Keratinocyte (primary cell): Measurements from ENCODE around the gene TMEM52B. TPM values are rescaled to one million over a fixed set of nuclear protein-coding genes. Genes with fewer than 3 reads are reported as not detected.

ENCODE experiments used
- DNase-seq: peaks from one replicate; pipeline ENCODE4 v3.0.0-alpha.2; 2011; ENCODE audit warnings: low read depth, missing footprints, low spot score
- FAIRE-seq: peaks from 2 replicates; lab custom pipeline; 2011; peaks lifted over from hg19 to GRCh38; lab: Jason Lieb, UNC
- H2AFZ ChIP-seq: 2 replicates; pipeline ENCODE4 v1.6.0; 2012; ENCODE audit warnings: low read length, control low read depth, inconsistent platforms; ENCODE audit not compliant: control insufficient read depth
- H3K27ac ChIP-seq: 2 replicates; pipeline ENCODE4 v1.5.1; 2011; ENCODE audit warnings: low read length; ENCODE audit not compliant: control insufficient read depth, insufficient read depth
- H3K27me3 ChIP-seq: 3 replicates; pipeline ENCODE4 v1.6.0; 2011; ENCODE audit warnings: low read length; ENCODE audit not compliant: control insufficient read depth, insufficient read depth; ENCODE audit errors: extremely low read depth
- H3K36me3 ChIP-seq, 2 experiments: 2 replicates in 1 of 2; 3 replicates in 1 of 2; pipeline ENCODE4 v1.5.1; 2011; ENCODE audit warnings: low read length in 2 of 2, mild to moderate bottlenecking in 1 of 2; ENCODE audit not compliant: control insufficient read depth in 2 of 2, insufficient read depth in 2 of 2; ENCODE audit errors: extremely low read depth in 1 of 2
- H3K4me1 ChIP-seq: 3 replicates; pipeline ENCODE4 v1.5.1; 2011; ENCODE audit warnings: low read length; ENCODE audit not compliant: control insufficient read depth, insufficient read depth; ENCODE audit errors: extremely low read depth
- H3K4me2 ChIP-seq: 3 replicates; pipeline ENCODE4 v1.6.0; 2011; ENCODE audit warnings: low read depth, low read length; ENCODE audit not compliant: control insufficient read depth, insufficient read depth; ENCODE audit errors: extremely low read depth
- H3K4me3 ChIP-seq, 3 experiments: fragments of 200-600 bp in 1 of 3; sonication (generic) in 1 of 3; 2 replicates in 2 of 3; 3 replicates in 1 of 3; pipeline ENCODE4 v1.5.1; 2011 to 2016; ENCODE audit warnings: low read length in 3 of 3, mild to moderate bottlenecking in 3 of 3, control low read depth in 2 of 3, inconsistent platforms in 1 of 3, low read depth in 1 of 3, mixed read lengths in 1 of 3, mixed run types in 1 of 3, moderate library complexity in 1 of 3; ENCODE audit not compliant: control insufficient read depth in 2 of 3, insufficient read depth in 2 of 3; ENCODE audit errors: extremely low read depth in 1 of 3
- H3K79me2 ChIP-seq: 2 replicates; pipeline ENCODE4 v1.6.0; 2012; ENCODE audit warnings: low read length; ENCODE audit not compliant: control insufficient read depth, insufficient read depth
- H3K9ac ChIP-seq: 3 replicates; pipeline ENCODE4 v1.6.0; 2011; ENCODE audit warnings: low read length; ENCODE audit not compliant: control insufficient read depth, insufficient read depth; ENCODE audit errors: extremely low read depth
- H3K9me1 ChIP-seq: 3 replicates; pipeline ENCODE4 v1.6.0; 2011; ENCODE audit warnings: low read length; ENCODE audit not compliant: control insufficient read depth, insufficient read depth; ENCODE audit errors: extremely low read depth
- H3K9me3 ChIP-seq: 2 replicates; pipeline ENCODE4 v1.5.1; 2012; ENCODE audit warnings: low read depth, low read length; ENCODE audit not compliant: control insufficient read depth
- H4K20me1 ChIP-seq: 3 replicates; pipeline ENCODE4 v1.6.0; 2011; ENCODE audit warnings: low read length; ENCODE audit not compliant: control insufficient read depth, insufficient read depth; ENCODE audit errors: extremely low read depth
- CTCF ChIP-seq, 3 experiments: IDR thresholded peaks in 1 of 3; conservative IDR thresholded peaks in 1 of 3; optimal IDR thresholded peaks in 1 of 3; 2 replicates in 2 of 3; 3 replicates in 1 of 3; pipeline versions ENCODE3 to v1.5.1; 2011; ENCODE audit warnings: low read length in 3 of 3, mild to moderate bottlenecking in 3 of 3, moderate library complexity in 2 of 3, control low read depth in 1 of 3, inconsistent platforms in 1 of 3; ENCODE audit not compliant: insufficient read depth in 2 of 3; ENCODE audit errors: extremely low read depth in 1 of 3
- EZH2 ChIP-seq: IDR thresholded peaks from one replicate; pipeline ENCODE4 v1.6.1; 2012; ENCODE audit warnings: inconsistent platforms, mild to moderate bottlenecking, low read length, moderate library complexity
- dilution Hi-C: fragments of 300-500 bp; cut with MboI; formaldehyde crosslinking; loops from one replicate; pipeline ENCODE4 v1.7.0; 2020; ENCODE audit warnings: low sequenced_read_pairs; ENCODE audit not compliant: extremely low pct_ligation_motif_present
- polyA plus RNA-seq, 5 experiments: library from polyadenylated mRNA; depleted of rRNA in 3 of 5; stranded (reverse) in 3 of 5; stranded (forward) in 1 of 5; unstranded in 1 of 5; fragments of >200 nt; gene quantifications; 1 replicate in 1 of 5; 2 replicates in 3 of 5; 3 replicates in 1 of 5; pipeline versions ENCODE4 v1.2.1 to v1.2.3, GENCODE V29; 2011 to 2012; ENCODE audit warnings: missing spikeins in 2 of 5, low read depth in 1 of 5, low replicate concordance in 1 of 5

The TMEM52B gene
- polyA plus RNA-seq, 1 donor (not counting 4 experiments of a cell fraction or from before 2014, with no cell fraction given) = not detected

- no peaks in the 10 kb centered on the region for H4K20me1 ChIP-seq
- H3K4me2 ChIP-seq = no peak overlapping the region
- H3K36me3 ChIP-seq = no peaks in the 10 kb centered on the region
- H3K27ac ChIP-seq = no peak overlapping the region
- no peak overlapping the region for H2AFZ ChIP-seq
- TF ChIP-seq CTCF (optimal IDR thresholded peaks at IDR 0.05 in 1 of 3, IDR thresholded peaks at IDR 0.05 in 1 of 3, conservative IDR thresholded peaks at IDR 0.05 in 1 of 3; ENCODE audit: extremely low read depth in 1 of 3, insufficient read depth in 2 of 3, low read length in 3 of 3) (no peak), EZH2 (no peak)
- H3K27me3 ChIP-seq = no peaks in the 10 kb centered on the region
- no peaks in the 10 kb centered on the region for H3K9me1 ChIP-seq
- no peak for DNase-seq
- no peak overlapping the region for H3K4me3 ChIP-seq
- no peak overlapping the region for H3K9ac ChIP-seq
- H3K9me3 ChIP-seq = peaks cover 1% of the 10 kb centered on the region
- no peaks in the 10 kb centered on the region for H3K4me1 ChIP-seq
- FAIRE-seq = no peak
- dilution Hi-C loops = no loop called here
- no peaks in the 10 kb centered on the region for H3K79me2 ChIP-seq
Measured at GRCh38 chr12:10238526-10238925, 59.7 kb downstream of the TMEM52B start.

GRCh38 chr12:10241290-10241689 is 62.5 kb downstream of the TMEM52B start:
- no peak overlapping the region for H3K4me2 ChIP-seq
- no peak overlapping the region for H3K4me3 ChIP-seq
- dilution Hi-C loops = no loop called here
- no peaks in the 10 kb centered on the region for H4K20me1 ChIP-seq
- H3K4me1 ChIP-seq = no peaks in the 10 kb centered on the region
- TF ChIP-seq CTCF (optimal IDR thresholded peaks at IDR 0.05 in 1 of 3, IDR thresholded peaks at IDR 0.05 in 1 of 3, conservative IDR thresholded peaks at IDR 0.05 in 1 of 3; ENCODE audit: extremely low read depth in 1 of 3, insufficient read depth in 2 of 3, low read length in 3 of 3) (no peak), EZH2 (no peak)
- H2AFZ ChIP-seq = no peak overlapping the region
- no peaks in the 10 kb centered on the region for H3K36me3 ChIP-seq
- H3K9me1 ChIP-seq = no peaks in the 10 kb centered on the region
- FAIRE-seq (no peak), DNase-seq (no peak)
- no peaks in the 10 kb centered on the region for H3K9me3 ChIP-seq
- H3K27ac ChIP-seq = no peak overlapping the region
- H3K79me2 ChIP-seq = no peaks in the 10 kb centered on the region
- H3K27me3 ChIP-seq = no peaks in the 10 kb centered on the region
- no peak overlapping the region for H3K9ac ChIP-seq

Other genes with a start within 250 kb of the TMEM52B start
- gene CLEC2A, start 246.7 kb upstream of the TMEM52B start, polyA plus RNA-seq = 0.27 to 0.94 TPM (median 0.88 TPM) in 3 replicates
- not detected in 3 replicates for gene CLEC12A, start 207.6 kb upstream of the TMEM52B start, polyA plus RNA-seq
- not detected in 3 replicates for gene CLEC1B, start 179.9 kb upstream of the TMEM52B start, polyA plus RNA-seq
- gene CLEC12B, start 168.4 kb upstream of the TMEM52B start, polyA plus RNA-seq = not detected in 3 replicates
- gene CLEC9A, start 148.3 kb upstream of the TMEM52B start, polyA plus RNA-seq = not detected in 3 replicates
- gene CLEC1A, start 80.0 kb upstream of the TMEM52B start, polyA plus RNA-seq = 0.05 TPM in 1 of 3 replicates, not detected in the others
- 0.31 to 0.62 TPM (median 0.62 TPM) in 3 replicates for gene CLEC7A, start 48.8 kb upstream of the TMEM52B start, polyA plus RNA-seq
- gene OLR1, start 6.9 kb upstream of the TMEM52B start, polyA plus RNA-seq = 0.03 to 0.18 TPM (median 0.17 TPM) in 3 replicates
- 15.6 to 27.2 TPM (median 24.3 TPM) in 3 replicates for gene GABARAPL1, start 33.8 kb downstream of the TMEM52B start, polyA plus RNA-seq
- under 0.01 TPM in 2 of 3 replicates, not detected in the other for gene KLRD1, start 128.8 kb downstream of the TMEM52B start, polyA plus RNA-seq
- gene KLRK1, start 211.0 kb downstream of the TMEM52B start, polyA plus RNA-seq = not detected in 3 replicates
- gene KLRC4, start 230.7 kb downstream of the TMEM52B start, polyA plus RNA-seq = not detected in 3 replicates
- gene KLRC3, start 241.6 kb downstream of the TMEM52B start, polyA plus RNA-seq = not detected in 3 replicates